Panc1 (cell line): Measurements from ENCODE around the gene NPHP1. TPM values are rescaled to one million over a fixed set of nuclear protein-coding genes. Genes with fewer than 3 reads are reported as not detected.

Experiments
- ATAC-seq: fragments of 200-7000 bp; cut with Tn5 transposase; 2 replicates; pipeline ENCODE4 v1.9.1; 2020; ENCODE audit warnings: mild to moderate bottlenecking, moderate library complexity
- BruUV-seq: library from RNA; stranded (reverse); fragments of 400-500 nt; replicated peaks from 2 replicates; lab custom pipeline; 2021; lab: Mats Ljungman, UMichigan
- CTCF ChIA-PET: fragments of 300-600 bp; sonication (Branson Sonifier 250); formaldehyde crosslinking; loops from one replicate; lab custom pipeline; 2022; ENCODE audit warnings: antibody characterized with exemption; lab: Charles Lee
- POLR2A ChIA-PET: fragments of 300-600 bp; sonication (Branson Sonifier 250); formaldehyde crosslinking; loops from one replicate; lab custom pipeline; 2022; ENCODE audit warnings: antibody characterized with exemption; lab: Charles Lee
- DNase-seq: peaks from one replicate; pipeline ENCODE4 v3.0.0-alpha.2; 2010; ENCODE audit warnings: low read depth, low spot score
- H3K27ac ChIP-seq: 2 replicates; pipeline ENCODE4 v1.5.1; 2011; ENCODE audit warnings: mild to moderate bottlenecking, low read length, inconsistent platforms
- H3K27me3 ChIP-seq: fragments of 200-500 bp; sonication (Bioruptor generic); 2 replicates; pipeline ENCODE4 v1.6.0; 2014; ENCODE audit warnings: low read length, inconsistent platforms; ENCODE audit not compliant: control insufficient read depth, insufficient read depth
- H3K36me3 ChIP-seq: fragments of 200-500 bp; sonication (Bioruptor generic); 2 replicates; pipeline ENCODE4 v1.5.1; 2014; ENCODE audit warnings: inconsistent platforms, mild to moderate bottlenecking, low read length, moderate library complexity; ENCODE audit not compliant: control insufficient read depth, insufficient read depth
- H3K4me1 ChIP-seq: 2 replicates; pipeline ENCODE4 v1.5.1; 2011; ENCODE audit warnings: inconsistent platforms, mild to moderate bottlenecking, low read length, moderate library complexity; ENCODE audit not compliant: control insufficient read depth, insufficient read depth
- H3K4me3 ChIP-seq, 2 experiments: 2 replicates each; pipeline ENCODE4 v1.5.1; 2011 to 2012; ENCODE audit warnings: low read depth in 2 of 2, low read length in 2 of 2, mild to moderate bottlenecking in 2 of 2, inconsistent platforms in 1 of 2, moderate library complexity in 1 of 2
- H3K9me3 ChIP-seq: fragments of 200-500 bp; sonication (Bioruptor generic); 2 replicates; pipeline ENCODE4 v1.5.1; 2014; ENCODE audit warnings: low read depth, mild to moderate bottlenecking, inconsistent platforms, low read length, moderate library complexity; ENCODE audit not compliant: control insufficient read depth, insufficient read depth
- CTCF ChIP-seq: fragments of 450-650 bp; IDR thresholded peaks from 2 replicates; pipeline ENCODE4 v1.5.1; 2017; ENCODE audit warnings: mild to moderate bottlenecking
- POLR2AphosphoS5 ChIP-seq: IDR thresholded peaks from 2 replicates; pipeline ENCODE4 v1.6.1; 2012; ENCODE audit warnings: mild to moderate bottlenecking, low read depth, low read length, moderate library complexity
- REST ChIP-seq, 2 experiments: IDR thresholded peaks; 2 replicates each; pipeline ENCODE4 v1.6.1; 2011 to 2012; ENCODE audit warnings: low read depth in 2 of 2, control low read depth in 1 of 2, low read length in 1 of 2, mild to moderate bottlenecking in 1 of 2, moderate library complexity in 1 of 2; ENCODE audit not compliant: insufficient read depth in 1 of 2
- SIN3A ChIP-seq: IDR thresholded peaks from 2 replicates; pipeline ENCODE4 v1.6.1; 2012; ENCODE audit warnings: low read depth, mild to moderate bottlenecking, low read length, moderate library complexity, borderline replicate concordance; ENCODE audit not compliant: insufficient read depth
- TCF7L2 ChIP-seq: IDR thresholded peaks from 2 replicates; pipeline ENCODE4 v1.6.1; 2011; ENCODE audit warnings: mild to moderate bottlenecking, low read depth, low read length, inconsistent platforms
- in situ Hi-C: cut with HindIII; loops from 2 replicates; pipeline ENCODE4 v1.10.0; 2016; ENCODE audit warnings: low sequenced_read_pairs, low pct_unique_long_range_greater_than_20kb
- intact Hi-C: fragments of 100-400 bp; cut with micrococcal nuclease; formaldehyde crosslinking; loops from one replicate; pipeline ENCODE4 v1.10.0; 2022; ENCODE audit not compliant: unreplicated experiment
- total RNA-seq: library from RNA; stranded (reverse); gene quantifications from one replicate; pipeline ENCODE4 v1.2.1, GENCODE V29; 2021; ENCODE audit not compliant: unreplicated experiment

The NPHP1 gene
- total RNA-seq, 1 experiment from 2014 or later: 7.2 TPM

GRCh38 chr2:110126906-110127305, 77.9 kb downstream of the NPHP1 start:
- POLR2A ChIA-PET: no interaction called here
- Histone ChIP-seq H3K4me1 (no peaks in the 10 kb centered on the region), H3K27ac (no peak overlapping the region), H3K4me3 (no peak overlapping the region), H3K9me3 (0 out of 2 replicates have a peak, but pooled peaks cover 2% of the 10 kb centered on the region), H3K27me3 (no peaks in the 10 kb centered on the region), H3K36me3 (no peaks in the 10 kb centered on the region)
- intact Hi-C loops (no loop called here), in situ Hi-C loops (no loop called here)
- no peak for DNase-seq
- BruUV-seq: no TSS peak
- no peak for TF ChIP-seq TCF7L2
- TF ChIP-seq SIN3A: no peak
- TF ChIP-seq CTCF: no peak
- no peak for TF ChIP-seq POLR2AphosphoS5
- TF ChIP-seq REST (IDR thresholded peaks at IDR 0.05; ENCODE audit: insufficient read depth in 1 of 2, low read depth in 2 of 2, low read length in 1 of 2): no peak
- no peak for ATAC-seq
- CTCF ChIA-PET: no interaction called here

GRCh38 chr2:110126086-110126773, 78.6 kb downstream of the NPHP1 start:
- ATAC-seq: no peak
- no peaks in the 10 kb centered on the region for H3K4me1 ChIP-seq
- H3K4me3 ChIP-seq: no peak overlapping the region
- intact Hi-C loops (no loop called here), in situ Hi-C loops (no loop called here)
- no peaks in the 10 kb centered on the region for H3K36me3 ChIP-seq
- no peaks in the 10 kb centered on the region for H3K9me3 ChIP-seq
- ChIA-PET POLR2A (no interaction called here), CTCF (no interaction called here)
- BruUV-seq: no TSS peak
- no peak for TF ChIP-seq CTCF
- DNase-seq: no peak
- H3K27me3 ChIP-seq: no peaks in the 10 kb centered on the region
- H3K27ac ChIP-seq: no peak overlapping the region; the same call in 1 of the 2 replicates
